Activated naive CD4-positive, alpha-beta T cell treated with anti-CD3 and anti-CD28 coated beads, Interleukin-2, amount 10 ng/mL, durations not matched to agents 7 days and 5 days (primary cell): Measurements from ENCODE around the gene SRP14.
"Not testable (repeated sequence)": the region's sequence is repeated elsewhere in the genome, so short reads cannot be mapped to it uniquely, and the experiment has no call there.

Experiments used
- CTCF ChIA-PET: fragments of 350-600 bp; sonication (Branson Sonifier 250); formaldehyde crosslinking; loops from one replicate; lab custom pipeline; 2021; ENCODE audit warnings: antibody characterized with exemption; lab: Charles Lee
- DNase-seq: peaks from one replicate; pipeline ENCODE4 v3.0.0-alpha.2; 2020
- H3K27ac Mint-ChIP-seq: one replicate; pipeline ENCODE4 v1.8.0; 2021; ENCODE audit warnings: mild to moderate bottlenecking, moderate library complexity, mixed read lengths
- H3K27me3 Mint-ChIP-seq: one replicate; pipeline ENCODE4 v1.8.0; 2021; ENCODE audit warnings: mild to moderate bottlenecking, mixed read lengths
- H3K36me3 Mint-ChIP-seq: one replicate; pipeline ENCODE4 v1.8.0; 2021; ENCODE audit warnings: mixed read lengths
- H3K4me1 Mint-ChIP-seq: one replicate; pipeline ENCODE4 v1.8.0; 2021; ENCODE audit warnings: mixed read lengths
- H3K4me3 Mint-ChIP-seq: one replicate; pipeline ENCODE4 v1.8.0; 2021; ENCODE audit warnings: mild to moderate bottlenecking, moderate library complexity, mixed read lengths
- H3K9me3 Mint-ChIP-seq: one replicate; pipeline ENCODE4 v1.8.0; 2021; ENCODE audit warnings: mixed read lengths

SRP14 gene

GRCh38 chr15:40010686-40011085 is 28.3 kb downstream of the SRP14 start:
- H3K4me3 Mint-ChIP-seq: no peak overlapping the region
- H3K36me3 Mint-ChIP-seq: peaks cover 50% of the 10 kb centered on the region
- peaks cover 22% of the 10 kb centered on the region for H3K9me3 Mint-ChIP-seq
- CTCF ChIA-PET: no interaction called here
- no peak overlapping the region for H3K27ac Mint-ChIP-seq
- H3K4me1 Mint-ChIP-seq: no peaks in the 10 kb centered on the region
- DNase-seq: no peak
- no peaks in the 10 kb centered on the region for H3K27me3 Mint-ChIP-seq

- Mint-ChIP-seq H3K4me3 (no peak overlapping the region), H3K27me3 (no peaks in the 10 kb centered on the region), H3K36me3 (peaks cover 35% of the 10 kb centered on the region), H3K27ac (no peak overlapping the region), H3K9me3 (peaks cover under 1% of the 10 kb centered on the region), H3K4me1 (no peaks in the 10 kb centered on the region)
- CTCF ChIA-PET: no interaction called here
- no peak for DNase-seq
These were observed 30.8 kb downstream of the SRP14 start for GRCh38 chr15:40008061-40008765.

GRCh38 chr15:40006646-40007045 is 32.3 kb downstream of the SRP14 start:
- Mint-ChIP-seq H3K4me3 (no peak overlapping the region), H3K27ac (no peak overlapping the region), H3K4me1 (no peaks in the 10 kb centered on the region), H3K9me3 (no peaks in the 10 kb centered on the region), H3K36me3 (peaks cover 28% of the 10 kb centered on the region), H3K27me3 (no peaks in the 10 kb centered on the region)
- CTCF ChIA-PET: interaction anchor here (0.6 kb wide), 1 partner anchor 18 kb away, joined by 3 read pairs; no protein-coding TSS in a partner anchor
- no peak for DNase-seq

- H3K36me3 Mint-ChIP-seq: peaks cover 28% of the 10 kb centered on the region
- DNase-seq: no peak
- H3K4me1 Mint-ChIP-seq: no peaks in the 10 kb centered on the region
- no peaks in the 10 kb centered on the region for H3K9me3 Mint-ChIP-seq
- no peak overlapping the region for H3K27ac Mint-ChIP-seq
- no peaks in the 10 kb centered on the region for H3K27me3 Mint-ChIP-seq
- CTCF ChIA-PET: no interaction called here
- H3K4me3 Mint-ChIP-seq: no peak overlapping the region
These were observed 33.0 kb downstream of the SRP14 start for GRCh38 chr15:40006003-40006402.

- CTCF ChIA-PET: interaction anchor here (0.8 kb wide), 1 partner anchor 235 kb away, joined by 3 read pairs; the partner anchor contains the start of gene PAK6
- Mint-ChIP-seq H3K36me3 (peaks cover 25% of the 10 kb centered on the region), H3K27me3 (no peaks in the 10 kb centered on the region), H3K27ac (no peak overlapping the region), H3K4me3 (no peak overlapping the region), H3K4me1 (peaks cover 3% of the 10 kb centered on the region), H3K9me3 (no peaks in the 10 kb centered on the region)
- DNase-seq: no peak
These were observed 35.7 kb downstream of the SRP14 start for GRCh38 chr15:40003116-40003916.

- no peaks in the 10 kb centered on the region for H3K9me3 Mint-ChIP-seq
- H3K36me3 Mint-ChIP-seq: peaks cover 21% of the 10 kb centered on the region
- no peaks in the 10 kb centered on the region for H3K27me3 Mint-ChIP-seq
- CTCF ChIA-PET: no interaction called here
- peaks cover 3% of the 10 kb centered on the region for H3K4me1 Mint-ChIP-seq
- no peak for DNase-seq
- H3K27ac Mint-ChIP-seq: no peak overlapping the region
- H3K4me3 Mint-ChIP-seq: no peak overlapping the region
These were observed 36.7 kb downstream of the SRP14 start for GRCh38 chr15:40002295-40002694.

GRCh38 chr15:39999538-40000200 is 39.3 kb downstream of the SRP14 start:
- no peak overlapping the region for H3K27ac Mint-ChIP-seq
- H3K27me3 Mint-ChIP-seq: no peaks in the 10 kb centered on the region
- no peaks in the 10 kb centered on the region for H3K9me3 Mint-ChIP-seq
- H3K36me3 Mint-ChIP-seq: peaks cover 25% of the 10 kb centered on the region
- no peak for DNase-seq
- CTCF ChIA-PET: no interaction called here
- H3K4me3 Mint-ChIP-seq: no peak overlapping the region
- H3K4me1 Mint-ChIP-seq: peaks cover 3% of the 10 kb centered on the region

GRCh38 chr15:39998511-39999077 is 40.4 kb downstream of the SRP14 start:
- Mint-ChIP-seq H3K36me3 (peaks cover 27% of the 10 kb centered on the region), H3K9me3 (no peaks in the 10 kb centered on the region), H3K4me1 (peaks cover 3% of the 10 kb centered on the region), H3K4me3 (no peak overlapping the region), H3K27ac (no peak overlapping the region), H3K27me3 (no peaks in the 10 kb centered on the region)
- CTCF ChIA-PET: no interaction called here
- no peak for DNase-seq

- H3K27ac Mint-ChIP-seq: no peak overlapping the region
- CTCF ChIA-PET: no interaction called here
These were observed 41.3 kb downstream of the SRP14 start for GRCh38 chr15:39997639-39998038.

GRCh38 chr15:39997031-39997430 is 42.0 kb downstream of the SRP14 start:
- Mint-ChIP-seq H3K27ac (no peak overlapping the region), H3K9me3 (no peaks in the 10 kb centered on the region), H3K27me3 (no peaks in the 10 kb centered on the region), H3K4me3 (no peak overlapping the region), H3K36me3 (peaks cover 31% of the 10 kb centered on the region), H3K4me1 (peaks cover 3% of the 10 kb centered on the region)
- CTCF ChIA-PET: no interaction called here
- DNase-seq: no peak

More at GRCh38 chr15:39997639-39998038, 41.3 kb downstream of the SRP14 start:
- no peak for DNase-seq
- Mint-ChIP-seq H3K9me3 (no peaks in the 10 kb centered on the region), H3K4me3 (no peak overlapping the region), H3K27me3 (no peaks in the 10 kb centered on the region), H3K36me3 (peaks cover 30% of the 10 kb centered on the region), H3K4me1 (peaks cover 3% of the 10 kb centered on the region)

GRCh38 chr15:39996228-39996627 is 42.8 kb downstream of the SRP14 start:
- H3K27ac Mint-ChIP-seq, CTCF ChIA-PET, H3K4me1 Mint-ChIP-seq, DNase-seq, H3K9me3 Mint-ChIP-seq, H3K4me3 Mint-ChIP-seq, H3K27me3 Mint-ChIP-seq: not testable (repeated sequence)
- peaks cover 30% of the 10 kb centered on the region for H3K36me3 Mint-ChIP-seq

- CTCF ChIA-PET, H3K9me3 Mint-ChIP-seq, H3K27me3 Mint-ChIP-seq, H3K27ac Mint-ChIP-seq, H3K4me3 Mint-ChIP-seq, DNase-seq, H3K4me1 Mint-ChIP-seq: not testable (repeated sequence)
- peaks cover 36% of the 10 kb centered on the region for H3K36me3 Mint-ChIP-seq
These were observed 46.0 kb downstream of the SRP14 start for GRCh38 chr15:39992953-39993352.

- no peak overlapping the region for H3K4me3 Mint-ChIP-seq
- no peak overlapping the region for H3K27ac Mint-ChIP-seq
- DNase-seq: no peak
- H3K9me3 Mint-ChIP-seq: no peaks in the 10 kb centered on the region
- H3K27me3 Mint-ChIP-seq: no peaks in the 10 kb centered on the region
- H3K36me3 Mint-ChIP-seq: peaks cover 26% of the 10 kb centered on the region
- CTCF ChIA-PET: no interaction called here
- H3K4me1 Mint-ChIP-seq: no peaks in the 10 kb centered on the region
These were observed 48.3 kb downstream of the SRP14 start for GRCh38 chr15:39990706-39991105.

GRCh38 chr15:39987821-39988220 is 51.2 kb downstream of the SRP14 start:
- CTCF ChIA-PET: interaction anchor here (1.2 kb wide), 2 partner anchors 40 to 99 kb away, joined by 3 read pairs; no protein-coding TSS in a partner anchor
- Mint-ChIP-seq H3K9me3 (peaks cover 2% of the 10 kb centered on the region), H3K4me1 (no peaks in the 10 kb centered on the region), H3K36me3 (peaks cover 26% of the 10 kb centered on the region), H3K27ac (no peak overlapping the region), H3K4me3 (no peak overlapping the region), H3K27me3 (no peaks in the 10 kb centered on the region)
- DNase-seq: no peak
